Measurements from ENCODE around the gene EXT2.

Gene EXT2

GRCh38 chr11:44090539-44090938 is 4.9 kb upstream of the EXT2 start:
- H3K9me3 ChIP-seq (ENCODE audit: insufficient read depth, low read length): no peaks in the 10 kb centered on the region; the same call in 1 of the 2 replicates
- H3K79me2 ChIP-seq (ENCODE audit: low read length): no peaks in the 10 kb centered on the region
- H3K27me3 ChIP-seq (ENCODE audit: low read depth, low read length): no peaks in the 10 kb centered on the region
- peaks cover 8% of the 10 kb centered on the region for H3K4me1 ChIP-seq (ENCODE audit: low read length)
- H3K9ac ChIP-seq (ENCODE audit: low read length): no peak overlapping the region
- H3K4me3 ChIP-seq (ENCODE audit: low read length): no peak overlapping the region
- H2AFZ ChIP-seq (ENCODE audit: low read depth, low read length): no peak overlapping the region
- no peaks in the 10 kb centered on the region for H4K20me1 ChIP-seq (ENCODE audit: insufficient read depth, low read length)
- no peak overlapping the region for H3K4me2 ChIP-seq (ENCODE audit: low read length)
- H3K27ac ChIP-seq (ENCODE audit: low read length): no peak overlapping the region
- TF ChIP-seq, protein P1, sequence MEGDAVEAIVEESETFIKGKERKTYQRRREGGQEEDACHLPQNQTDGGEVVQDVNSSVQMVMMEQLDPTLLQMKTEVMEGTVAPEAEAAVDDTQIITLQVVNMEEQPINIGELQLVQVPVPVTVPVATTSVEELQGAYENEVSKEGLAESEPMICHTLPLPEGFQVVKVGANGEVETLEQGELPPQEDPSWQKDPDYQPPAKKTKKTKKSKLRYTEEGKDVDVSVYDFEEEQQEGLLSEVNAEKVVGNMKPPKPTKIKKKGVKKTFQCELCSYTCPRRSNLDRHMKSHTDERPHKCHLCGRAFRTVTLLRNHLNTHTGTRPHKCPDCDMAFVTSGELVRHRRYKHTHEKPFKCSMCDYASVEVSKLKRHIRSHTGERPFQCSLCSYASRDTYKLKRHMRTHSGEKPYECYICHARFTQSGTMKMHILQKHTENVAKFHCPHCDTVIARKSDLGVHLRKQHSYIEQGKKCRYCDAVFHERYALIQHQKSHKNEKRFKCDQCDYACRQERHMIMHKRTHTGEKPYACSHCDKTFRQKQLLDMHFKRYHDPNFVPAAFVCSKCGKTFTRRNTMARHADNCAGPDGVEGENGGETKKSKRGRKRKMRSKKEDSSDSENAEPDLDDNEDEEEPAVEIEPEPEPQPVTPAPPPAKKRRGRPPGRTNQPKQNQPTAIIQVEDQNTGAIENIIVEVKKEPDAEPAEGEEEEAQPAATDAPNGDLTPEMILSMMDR (IDR thresholded peaks at IDR 0.05; ENCODE audit: low read depth, low read length): no peak
- no peak for TF ChIP-seq EZH2phosphoT487 (IDR thresholded peaks at IDR 0.05; ENCODE audit: low read depth)
- H3K36me3 ChIP-seq (replicated peaks; ENCODE audit: low read depth, low read length): peaks cover 3% of the 10 kb centered on the region

GRCh38 chr11:44094260-44094868 is 1.1 kb upstream of the EXT2 start:
- H4K20me1 ChIP-seq (ENCODE audit: insufficient read depth, low read length): no peaks in the 10 kb centered on the region
- no peak overlapping the region for H3K27ac ChIP-seq (ENCODE audit: low read length)
- peak overlapping the region; percentile 78 for H3K4me2 ChIP-seq (ENCODE audit: low read length)
- no peak overlapping the region for H2AFZ ChIP-seq (ENCODE audit: low read depth, low read length)
- H3K9ac ChIP-seq (ENCODE audit: low read length): no peak overlapping the region
- H3K79me2 ChIP-seq (ENCODE audit: low read length): peaks cover 19% of the 10 kb centered on the region
- peak overlapping the region; percentile 24; the same call in 1 of the 2 replicates for H3K4me3 ChIP-seq (ENCODE audit: low read length)
- no peaks in the 10 kb centered on the region for H3K9me3 ChIP-seq (ENCODE audit: insufficient read depth, low read length)
- TF ChIP-seq EZH2phosphoT487 (IDR thresholded peaks at IDR 0.05; ENCODE audit: low read depth): no peak
- TF ChIP-seq, protein P1 (IDR thresholded peaks at IDR 0.05; ENCODE audit: low read depth, low read length): peak; percentile 80
- peaks cover 16% of the 10 kb centered on the region for H3K4me1 ChIP-seq (ENCODE audit: low read length)
- no peaks in the 10 kb centered on the region for H3K27me3 ChIP-seq (ENCODE audit: low read depth, low read length)
- H3K36me3 ChIP-seq (replicated peaks; ENCODE audit: low read depth, low read length): no peaks in the 10 kb centered on the region

DNA sequence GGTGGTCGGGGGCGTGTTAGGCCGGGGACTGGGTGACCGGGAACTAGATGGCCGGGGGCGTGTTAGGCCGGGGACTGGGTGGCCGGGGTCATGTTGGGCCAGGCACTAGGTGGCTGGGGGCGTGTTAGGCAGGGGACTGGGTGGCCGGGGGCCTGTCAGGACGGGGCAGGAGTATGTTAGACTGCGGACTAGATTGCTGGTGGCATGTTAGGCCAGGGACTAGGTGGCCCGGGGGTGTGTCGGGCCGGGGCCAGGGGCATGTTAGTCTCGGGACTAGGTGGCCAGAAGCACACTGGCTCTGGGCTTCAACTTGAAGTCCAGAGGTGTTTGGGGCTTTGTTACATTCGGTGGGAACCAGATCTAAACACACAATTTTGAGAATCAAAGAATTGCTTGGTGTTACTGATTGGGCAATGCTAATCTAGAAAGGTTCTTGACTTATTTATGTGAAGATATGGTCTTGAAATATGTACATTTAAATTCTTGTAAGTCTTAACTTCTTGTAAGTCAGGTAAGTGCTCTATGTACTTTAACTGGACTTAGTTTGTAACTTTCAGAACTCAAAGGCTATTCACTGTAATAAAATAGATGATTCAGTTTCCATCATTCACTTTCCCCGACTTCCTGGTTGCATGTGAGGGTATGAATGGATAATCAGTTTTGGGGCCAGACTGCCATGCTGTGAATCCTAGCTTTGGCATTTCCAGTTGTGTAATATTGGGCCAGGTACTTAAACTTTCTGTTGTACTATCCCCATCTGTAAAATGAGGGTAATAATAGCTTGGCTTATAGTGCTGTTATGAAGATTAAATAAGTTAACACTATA is 1.1 kb downstream of the EXT2 start:
- Histone ChIP-seq H3K79me2 (ENCODE audit: low read length) (peaks cover 19% of the 10 kb centered on the region), H3K36me3 (replicated peaks; ENCODE audit: low read depth, low read length) (no peaks in the 10 kb centered on the region), H3K4me1 (ENCODE audit: low read length) (peaks cover 16% of the 10 kb centered on the region), H2AFZ (ENCODE audit: low read depth, low read length) (no peak overlapping the region), H3K27ac (ENCODE audit: low read length) (no peak overlapping the region), H3K9me3 (ENCODE audit: insufficient read depth, low read length) (no peaks in the 10 kb centered on the region), H3K9ac (ENCODE audit: low read length) (peak overlapping the region; percentile 73), H3K4me2 (ENCODE audit: low read length) (peak overlapping the region; percentile 92), H3K4me3 (ENCODE audit: low read length) (peak overlapping the region; percentile 95), H4K20me1 (ENCODE audit: insufficient read depth, low read length) (no peaks in the 10 kb centered on the region), H3K27me3 (ENCODE audit: low read depth, low read length) (no peaks in the 10 kb centered on the region)
- no peak for TF ChIP-seq EZH2phosphoT487 (IDR thresholded peaks at IDR 0.05; ENCODE audit: low read depth)
- TF ChIP-seq, protein P1 (IDR thresholded peaks at IDR 0.05; ENCODE audit: low read depth, low read length): no peak

DNA sequence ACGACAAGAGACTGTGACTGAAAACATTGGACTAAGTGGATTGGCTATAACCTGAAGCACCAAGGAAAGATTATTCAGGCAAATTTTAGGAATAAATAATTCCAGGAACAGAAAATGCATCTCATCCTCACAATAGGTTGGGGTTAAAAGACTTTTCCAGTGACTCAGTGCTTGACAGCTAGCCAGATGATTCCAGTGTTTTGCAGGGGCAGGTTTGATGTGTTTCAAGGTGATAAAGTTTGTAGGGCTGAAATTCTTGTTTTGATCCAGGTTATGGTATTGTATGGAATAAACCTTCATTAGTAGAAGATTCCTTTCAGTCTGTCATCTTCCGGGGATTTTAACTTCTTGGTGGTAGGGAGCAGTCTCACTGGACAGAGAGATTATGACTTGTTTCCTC is 2.3 kb downstream of the EXT2 start:
- H3K4me3 ChIP-seq (ENCODE audit: low read length): no peak overlapping the region
- H3K9me3 ChIP-seq (ENCODE audit: insufficient read depth, low read length): no peaks in the 10 kb centered on the region
- no peak overlapping the region for H2AFZ ChIP-seq (ENCODE audit: low read depth, low read length)
- peaks cover 19% of the 10 kb centered on the region for H3K79me2 ChIP-seq (ENCODE audit: low read length)
- H4K20me1 ChIP-seq (ENCODE audit: insufficient read depth, low read length): no peaks in the 10 kb centered on the region
- H3K36me3 ChIP-seq (replicated peaks; ENCODE audit: low read depth, low read length): no peaks in the 10 kb centered on the region
- TF ChIP-seq EZH2phosphoT487 (IDR thresholded peaks at IDR 0.05; ENCODE audit: low read depth): no peak
- TF ChIP-seq, protein P1 (IDR thresholded peaks at IDR 0.05; ENCODE audit: low read depth, low read length): no peak
- no peaks in the 10 kb centered on the region for H3K27me3 ChIP-seq (ENCODE audit: low read depth, low read length)
- no peak overlapping the region for H3K4me2 ChIP-seq (ENCODE audit: low read length)
- peaks cover 16% of the 10 kb centered on the region for H3K4me1 ChIP-seq (ENCODE audit: low read length)
- H3K27ac ChIP-seq (ENCODE audit: low read length): no peak overlapping the region
- no peak overlapping the region for H3K9ac ChIP-seq (ENCODE audit: low read length)

All from OCI-LY3 (cell line).